Pancreas (tissue), 10 donors: ENCODE results near the gene FZD8. TPM values are rescaled to one million over a fixed set of nuclear protein-coding genes. Genes with fewer than 3 reads are reported as not detected.

ENCODE experiments used
- ATAC-seq, 4 donors: fragments of 200-7000 bp; cut with Tn5 transposase; one replicate each; pipeline versions ENCODE4 v1.8.0 to v1.9.1; 2020; ENCODE audit warnings: mild to moderate bottlenecking in 4 of 4, moderate library complexity in 4 of 4
- DNase-seq, 6 donors: peaks; one replicate each; pipeline ENCODE4 v3.0.0-alpha.2; 2020
- FAIRE-seq: peaks from 2 replicates; lab custom pipeline; 2012; peaks lifted over from hg19 to GRCh38; lab: Jason Lieb, UNC
- H3K27ac ChIP-seq, 4 donors: fragments of 200-600 bp; sonication (generic); 1 replicate in 3 of 4; 2 replicates in 1 of 4; pipeline versions ENCODE4 v1.5.0 to v1.8.0; 2020
- H3K27me3 ChIP-seq, 4 donors: fragments of 200-600 bp; one replicate each; pipeline ENCODE4 v1.8.0; 2021
- H3K36me3 ChIP-seq, 3 donors: fragments of 200-600 bp; sonication (generic) in 1 of 3; one replicate each; pipeline versions ENCODE4 v1.5.0 to v1.8.0; 2020 to 2021
- H3K4me1 ChIP-seq, 3 donors: fragments of 200-600 bp; one replicate each; pipeline ENCODE4 v1.8.0; 2021
- H3K4me3 ChIP-seq, 4 donors: fragments of 200-600 bp; sonication (generic) in 2 of 4; one replicate each; pipeline versions ENCODE4 v1.5.0 to v1.8.0; 2020 to 2021
- H3K9me3 ChIP-seq, 4 donors: fragments of 200-600 bp; one replicate each; pipeline ENCODE4 v1.8.0; 2021
- WGBS, 2 donors: extraction: QIAGEN DNeasy Blood & Tissue Kit; methylation state at CpG; one replicate each; pipeline ENCODE4 v1.1.7; 2013; 5-methylcytosine and 5-hydroxymethylcytosine counted together
- intact Hi-C, 3 donors: fragments of 100-400 bp; cut with DNase I; formaldehyde crosslinking; loops; one replicate each; pipeline versions ENCODE4 v1.11.1 to v1.14.2; 2022
- polyA plus RNA-seq, 2 donors: library from polyadenylated mRNA; stranded (reverse); fragments of 200-250 nt; gene quantifications; one replicate each; pipeline ENCODE4 v1.2.3, GENCODE V29; 2013
- total RNA-seq, 6 donors: library from RNA; stranded (reverse); fragmentation: NEBNext Ultra II Directional in 4 of 6; extraction: Animal tissue kit (Norgen Biotek cat#: 25700) in 4 of 6; gene quantifications; one replicate each; pipeline versions ENCODE4 v1.2.1 to v1.2.4, GENCODE V29; 2021 to 2023
- TF ChIP-seq, protein P1 (sequence below), 4 donors: fragments of 200-600 bp; sonication (generic) in 3 of 4; IDR thresholded peaks; one replicate each; pipeline versions ENCODE4 v1.5.0 to v1.8.0; 2021; ENCODE audit warnings: antibody characterized with exemption in 4 of 4
- donor health status: healthy with polysubstance abuse.
- donor health status: DM: no; HTN: no; CAD: no; lungs with moderate emphysema.
- donor health status: DM: no; HTN: no; CAD: no.
- donor health status: control.
- donor health status: control.
- donor health status: Bipolar disorder and iron deficiency.
- donor health status: DM: yes; HTN: yes; CAD: no.
- donor health status: DM: no; HTN: no; CAD: no.
- donor health status: DM: no; HTN: no; CAD: no.
- donor health status: DM: yes; HTN: yes; CAD: no.

FZD8 gene
- total and polyA plus RNA-seq, 8 donors, result 2.3 to 7.8 (median 5.8) TPM

DNA sequence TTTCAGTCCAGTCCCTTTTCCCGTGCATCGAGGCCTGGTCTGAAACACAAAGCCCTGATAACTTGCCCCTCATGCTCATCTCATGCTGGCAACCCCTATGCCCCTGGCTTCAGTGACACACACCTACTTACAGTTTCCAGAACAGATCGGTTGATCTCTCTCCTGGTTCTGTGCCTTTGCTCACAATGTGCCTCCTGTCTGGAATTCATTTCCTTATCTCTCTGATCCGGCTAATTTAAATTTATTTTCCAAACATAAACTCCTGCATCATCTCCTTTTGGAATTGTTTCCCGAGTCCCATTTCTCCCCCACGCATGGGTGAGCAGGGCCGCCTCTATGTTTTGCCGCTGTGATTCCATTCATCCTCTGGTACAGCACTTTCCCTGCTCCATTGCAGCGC, 25.9 kb upstream of the FZD8 start:
- no peak overlapping the region for H3K27ac ChIP-seq
- intact Hi-C loops, result no loop called here
- no peaks in the 10 kb centered on the region for H3K9me3 ChIP-seq
- no peak overlapping the region for H3K4me3 ChIP-seq
- DNase-seq (no peak), ATAC-seq (no peak), FAIRE-seq (no peak)
- H3K36me3 ChIP-seq, result no peaks in the 10 kb centered on the region
- H3K27me3 ChIP-seq, result no peaks in the 10 kb centered on the region
- H3K4me1 ChIP-seq, result no peaks in the 10 kb centered on the region
- TF ChIP-seq, protein P1, sequence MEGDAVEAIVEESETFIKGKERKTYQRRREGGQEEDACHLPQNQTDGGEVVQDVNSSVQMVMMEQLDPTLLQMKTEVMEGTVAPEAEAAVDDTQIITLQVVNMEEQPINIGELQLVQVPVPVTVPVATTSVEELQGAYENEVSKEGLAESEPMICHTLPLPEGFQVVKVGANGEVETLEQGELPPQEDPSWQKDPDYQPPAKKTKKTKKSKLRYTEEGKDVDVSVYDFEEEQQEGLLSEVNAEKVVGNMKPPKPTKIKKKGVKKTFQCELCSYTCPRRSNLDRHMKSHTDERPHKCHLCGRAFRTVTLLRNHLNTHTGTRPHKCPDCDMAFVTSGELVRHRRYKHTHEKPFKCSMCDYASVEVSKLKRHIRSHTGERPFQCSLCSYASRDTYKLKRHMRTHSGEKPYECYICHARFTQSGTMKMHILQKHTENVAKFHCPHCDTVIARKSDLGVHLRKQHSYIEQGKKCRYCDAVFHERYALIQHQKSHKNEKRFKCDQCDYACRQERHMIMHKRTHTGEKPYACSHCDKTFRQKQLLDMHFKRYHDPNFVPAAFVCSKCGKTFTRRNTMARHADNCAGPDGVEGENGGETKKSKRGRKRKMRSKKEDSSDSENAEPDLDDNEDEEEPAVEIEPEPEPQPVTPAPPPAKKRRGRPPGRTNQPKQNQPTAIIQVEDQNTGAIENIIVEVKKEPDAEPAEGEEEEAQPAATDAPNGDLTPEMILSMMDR (IDR thresholded peaks at IDR 0.05), result no peak
- 88 to 95% methylated on average over 9 of the region's 9 CpGs for WGBS, 2 donors

DNA sequence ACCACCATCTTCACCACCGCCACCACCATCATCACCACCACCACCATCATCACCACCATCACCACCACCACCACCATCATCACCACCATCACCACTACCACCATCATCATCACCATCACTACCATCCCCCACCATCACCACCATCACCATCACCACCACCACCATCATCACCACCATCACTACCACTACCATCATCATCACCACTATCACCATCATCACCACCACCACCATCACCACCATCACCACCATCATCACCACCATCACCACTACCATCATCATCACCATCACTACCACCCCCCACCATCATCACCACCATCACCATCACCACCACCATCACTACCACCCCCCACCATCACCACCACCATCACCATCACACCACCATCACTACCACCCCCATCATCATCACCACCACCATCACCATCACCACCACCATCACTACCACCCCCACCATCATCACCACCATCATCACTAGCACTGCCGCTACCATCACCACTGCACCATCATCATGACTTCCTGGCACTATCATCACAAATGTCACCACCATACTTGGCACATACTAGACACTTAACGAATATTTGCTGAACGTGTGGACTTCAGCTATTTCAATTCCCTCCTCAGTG, 25.3 kb upstream of the FZD8 start:
- H3K36me3 ChIP-seq, result no peaks in the 10 kb centered on the region
- H3K27me3 ChIP-seq, result no peaks in the 10 kb centered on the region
- TF ChIP-seq, protein P1 (IDR thresholded peaks at IDR 0.05), result no peak
- DNase-seq (no peak), FAIRE-seq (no peak), ATAC-seq (no peak)
- H3K4me3 ChIP-seq, result no peak overlapping the region
- H3K9me3 ChIP-seq, result no peaks in the 10 kb centered on the region
- WGBS, 2 donors, result 80 to 84% methylated on average over 4 of the region's 4 CpGs
- no peak overlapping the region for H3K27ac ChIP-seq
- intact Hi-C loops, result no loop called here
- no peaks in the 10 kb centered on the region for H3K4me1 ChIP-seq

DNA sequence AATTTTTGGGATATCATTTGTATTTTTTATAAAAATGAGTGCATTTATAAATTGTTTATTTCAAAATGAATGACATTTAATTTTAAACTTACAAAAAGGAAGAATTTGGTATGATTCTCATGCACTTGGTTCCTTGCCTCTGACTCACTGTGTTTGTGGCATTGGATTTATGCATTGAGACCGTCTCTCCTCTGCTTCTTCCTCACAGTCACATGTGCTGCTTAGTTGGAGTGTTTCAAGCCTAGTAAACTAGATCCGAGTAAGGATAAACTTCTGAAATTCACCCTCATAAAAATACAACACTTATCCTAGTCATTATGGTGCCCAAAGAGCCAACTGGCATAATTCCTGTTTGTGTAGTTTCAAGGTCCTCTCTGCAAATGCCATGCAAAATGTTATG, 19.1 kb upstream of the FZD8 start:
- ATAC-seq, result no peak
- no peaks in the 10 kb centered on the region for H3K9me3 ChIP-seq
- TF ChIP-seq, protein P1 (IDR thresholded peaks at IDR 0.05), result no peak
- no peak overlapping the region for H3K4me3 ChIP-seq
- peaks cover 0 to 3% (median 0%) of the 10 kb centered on the region in 3 donors for H3K4me1 ChIP-seq
- no peaks in the 10 kb centered on the region for H3K36me3 ChIP-seq
- no peak for DNase-seq
- no peaks in the 10 kb centered on the region for H3K27me3 ChIP-seq
- intact Hi-C loops, result no loop called here
- H3K27ac ChIP-seq, result no peak overlapping the region
- FAIRE-seq, result no peak
- 68 to 73% methylated on average over 2 of the region's 2 CpGs for WGBS, 2 donors

DNA sequence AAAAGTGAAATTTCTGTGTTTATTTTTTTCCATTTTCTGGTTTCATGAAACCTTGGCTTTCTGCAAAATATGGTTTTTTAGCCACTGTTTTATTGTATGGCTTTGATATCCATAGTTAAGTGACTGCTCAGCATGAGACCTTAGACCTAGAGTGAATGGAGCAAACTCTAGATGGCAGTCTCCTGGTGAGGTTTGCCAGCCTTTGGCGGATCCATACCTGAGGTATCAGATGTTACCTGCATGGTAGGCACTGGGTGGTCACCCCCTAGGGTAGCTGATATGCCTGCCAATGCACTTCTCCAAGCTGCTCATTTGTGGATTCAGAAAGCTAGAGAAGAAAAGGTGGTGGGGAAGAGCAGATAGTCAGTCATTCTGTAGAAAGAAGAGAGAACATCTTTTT, 17.4 kb upstream of the FZD8 start:
- Histone ChIP-seq H3K4me1 (peaks cover 0 to 8% (median 0%) of the 10 kb centered on the region in 3 donors), H3K27ac (no peak overlapping the region), H3K36me3 (no peaks in the 10 kb centered on the region), H3K9me3 (no peaks in the 10 kb centered on the region), H3K27me3 (no peaks in the 10 kb centered on the region), H3K4me3 (no peak overlapping the region)
- no peak for FAIRE-seq
- no peak for DNase-seq
- intact Hi-C loops, result no loop called here
- ATAC-seq, result no peak
- WGBS, 2 donors, result 95 to 100% methylated on average over 1 of the region's 1 CpG
- TF ChIP-seq, protein P1 (IDR thresholded peaks at IDR 0.05), result no peak

DNA sequence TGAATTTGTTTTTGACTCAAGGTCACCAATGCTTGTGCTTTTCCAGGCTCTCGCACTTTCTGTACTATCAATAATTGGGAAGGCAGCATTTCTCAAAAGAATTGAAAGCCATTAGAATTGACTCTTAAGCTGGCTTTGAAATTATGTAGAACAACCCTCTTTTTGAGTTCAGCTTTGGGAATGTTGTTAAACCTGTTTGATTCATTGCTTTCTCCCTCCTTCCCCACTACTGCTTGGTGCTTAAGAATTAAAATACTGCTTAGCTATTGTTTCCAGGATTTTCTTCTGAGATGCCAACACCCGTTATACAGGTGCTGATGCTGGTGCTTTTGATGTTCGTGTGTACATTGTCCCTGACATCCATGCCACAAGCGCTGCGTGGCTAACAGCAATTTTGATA, 15.5 kb upstream of the FZD8 start:
- intact Hi-C loops, result no loop called here
- DNase-seq (no peak), FAIRE-seq (no peak), ATAC-seq (no peak)
- no peak overlapping the region for H3K4me3 ChIP-seq
- H3K27me3 ChIP-seq, result no peaks in the 10 kb centered on the region
- TF ChIP-seq, protein P1 (IDR thresholded peaks at IDR 0.05), result no peak
- WGBS, 2 donors, result 59 to 60% methylated on average over 5 of the region's 5 CpGs
- H3K36me3 ChIP-seq, result no peaks in the 10 kb centered on the region
- peaks cover 0 to 8% (median 0%) of the 10 kb centered on the region in 3 donors for H3K4me1 ChIP-seq
- no peaks in the 10 kb centered on the region for H3K9me3 ChIP-seq
- H3K27ac ChIP-seq, result no peak overlapping the region
